Activated CD4-positive, alpha-beta T cell treated with anti-CD3 and anti-CD28 coated beads, Interleukin-2, Interleukin-4, amounts not matched to agents 100 ng/mL and 50 ng/mL, durations not matched to agents 16 hours and 8 hours (primary cell): ENCODE measurements around the gene COPB2.

Source experiments
- DNase-seq: peaks from one replicate; pipeline ENCODE4 v3.0.0-alpha.2; 2020; ENCODE audit warnings: low spot score

COPB2 gene

DNA sequence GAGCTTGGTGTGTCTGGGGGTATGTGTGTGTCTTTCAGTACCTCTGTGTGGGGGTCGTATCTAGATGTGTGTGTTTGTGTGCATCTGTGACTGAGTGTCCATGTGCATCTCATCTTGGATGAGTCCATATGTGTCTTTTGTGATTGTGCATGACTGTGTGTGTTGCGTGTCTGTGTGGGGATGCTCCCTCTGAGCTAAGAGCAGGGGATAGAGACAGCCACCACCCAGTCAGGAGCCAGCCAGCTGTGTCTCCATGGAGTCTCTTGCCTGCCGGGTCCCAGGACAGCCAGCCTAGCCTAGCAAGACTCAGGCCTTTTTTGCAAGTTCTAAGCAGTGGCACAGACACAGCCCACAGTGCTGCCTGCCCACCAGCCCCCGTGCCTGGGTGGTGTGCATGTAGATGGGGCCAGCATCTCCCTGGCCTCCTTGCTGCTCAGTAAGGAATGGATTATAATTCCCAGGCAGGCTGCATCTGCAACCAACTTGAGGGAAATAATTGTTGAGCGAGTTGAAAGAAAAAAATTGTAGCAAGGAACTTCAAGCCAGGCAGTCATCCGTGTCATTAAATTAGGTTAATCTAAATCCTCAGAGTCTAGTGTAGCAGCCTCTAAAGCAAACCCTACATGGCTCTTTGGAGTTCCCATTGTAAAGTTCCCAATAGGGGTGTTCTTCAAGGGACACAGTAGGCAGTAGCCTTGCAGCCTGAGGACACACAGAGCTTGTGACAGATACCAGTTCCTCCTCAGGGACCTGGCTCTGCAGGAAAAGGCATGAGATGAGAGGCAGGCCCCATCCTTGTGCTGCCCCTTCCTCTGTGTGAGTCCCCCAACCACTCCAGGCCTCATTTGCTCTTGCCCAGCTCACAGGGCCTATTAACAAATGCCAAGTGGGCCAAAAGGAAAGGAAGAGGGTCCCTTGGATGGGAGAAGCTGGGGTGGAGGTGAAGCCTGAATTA, 81.6 kb downstream of the COPB2 start:
- no peak for DNase-seq
